Kidney (tissue), 14 donors: ENCODE results near the gene SYNDIG1. TPM values are rescaled to one million over a fixed set of nuclear protein-coding genes. Genes with fewer than 3 reads are reported as not detected.

Experiments used
- DNase-seq, 5 donors: peaks; one replicate each; pipeline ENCODE4 v3.0.0-alpha.2; 2013 to 2020
- FAIRE-seq: peaks from 2 replicates; lab custom pipeline; 2012; peaks lifted over from hg19 to GRCh38; lab: Jason Lieb, UNC
- H3K27ac ChIP-seq, 2 donors: one replicate each; pipeline ENCODE4 v1.7.0; 2013; ENCODE audit warnings: low read depth in 2 of 2, low read length in 2 of 2, inconsistent platforms in 1 of 2
- H3K27me3 ChIP-seq: one replicate; pipeline ENCODE4 v1.7.1; 2013; ENCODE audit warnings: low read length, inconsistent platforms; ENCODE audit not compliant: control insufficient read depth, insufficient read depth
- H3K36me3 ChIP-seq, 3 donors: one replicate each; pipeline versions ENCODE4 v1.7.0 to v1.7.1; 2013; ENCODE audit warnings: low read length in 3 of 3, control low read depth in 1 of 3, inconsistent platforms in 1 of 3; ENCODE audit not compliant: insufficient read depth in 3 of 3, control insufficient read depth in 2 of 3
- H3K4me1 ChIP-seq, 3 donors: one replicate each; pipeline versions ENCODE4 v1.7.0 to v1.7.1; 2013; ENCODE audit warnings: low read length in 3 of 3, inconsistent platforms in 1 of 3, low read depth in 1 of 3; ENCODE audit not compliant: control insufficient read depth in 2 of 3, insufficient read depth in 2 of 3
- H3K4me3 ChIP-seq, 3 donors: one replicate each; pipeline versions ENCODE4 v1.7.0 to v1.8.1; 2013; ENCODE audit warnings: low read length in 3 of 3, control low read depth in 1 of 3, inconsistent platforms in 1 of 3
- H3K9ac ChIP-seq, 3 donors: one replicate each; pipeline versions ENCODE4 v1.7.0 to v1.7.1; 2013; ENCODE audit warnings: low read length in 3 of 3, control low read depth in 1 of 3, inconsistent platforms in 1 of 3
- H3K9me3 ChIP-seq, 3 donors: one replicate each; pipeline versions ENCODE4 v1.7.0 to v1.7.1; 2013; ENCODE audit warnings: low read length in 3 of 3, control low read depth in 1 of 3, inconsistent platforms in 1 of 3; ENCODE audit not compliant: control insufficient read depth in 2 of 3, insufficient read depth in 1 of 3
- CTCF ChIP-seq: IDR thresholded peaks from 3 replicates; pipeline ENCODE4 v1.5.1; 2012; ENCODE audit warnings: mild to moderate bottlenecking, moderate library complexity, borderline replicate concordance; ENCODE audit not compliant: insufficient read depth; ENCODE audit errors: extremely low read depth
- intact Hi-C: fragments of 100-400 bp; cut with DNase I; formaldehyde crosslinking; loops from one replicate; pipeline ENCODE4 v1.11.1; 2022
- polyA plus RNA-seq: library from polyadenylated mRNA; stranded (reverse); fragments of 350-450 nt; fragmentation: Illumina TruSeq; extraction: RNeasy Lipid Tissue Mini Kit (QIAGEN cat#74804); gene quantifications from one replicate; pipeline ENCODE4 v1.2.3, GENCODE V29; 2014; ENCODE audit warnings: low read depth, low replicate concordance; ENCODE audit not compliant: insufficient read depth
- total RNA-seq: library from RNA; stranded (reverse); fragmentation: NEBNext Ultra II Directional; extraction: Animal tissue kit (Norgen Biotek cat#: 25700); gene quantifications from one replicate; pipeline ENCODE4 v1.2.1, GENCODE V29; 2021
- donor health status: control.
- donor health status: control.
- donor health status: control.
- donor health status: control.
- donor health status: control.
- donor health status: DM: yes; HTN: yes; CAD: no.
- donor health status: Normal renal cell carcinoma (clear cell type).

Gene SYNDIG1
- total and polyA plus RNA-seq, 2 donors from 2014 or later = 5.4 to 8.2 TPM

GRCh38 chr20:24574797-24575196 lies 105.4 kb downstream of the SYNDIG1 start:
- intact Hi-C loops = no loop called here
- H3K9me3 ChIP-seq = no peaks in the 10 kb centered on the region
- no peak overlapping the region for H3K9ac ChIP-seq
- H3K36me3 ChIP-seq = no peaks in the 10 kb centered on the region
- H3K27ac ChIP-seq = no peak overlapping the region
- TF ChIP-seq CTCF = no peak
- H3K27me3 ChIP-seq = no peaks in the 10 kb centered on the region
- H3K4me3 ChIP-seq = no peak overlapping the region
- FAIRE-seq (no peak), DNase-seq (no peak)
- H3K4me1 ChIP-seq = no peaks in the 10 kb centered on the region

- no peak for FAIRE-seq
- H3K9ac ChIP-seq = no peak overlapping the region
Observed at GRCh38 chr20:24575811-24576210, 106.4 kb downstream of the SYNDIG1 start.

GRCh38 chr20:24576447-24576846 lies 107.0 kb downstream of the SYNDIG1 start:
- no peak for TF ChIP-seq CTCF
- Histone ChIP-seq H3K27me3 (no peaks in the 10 kb centered on the region), H3K36me3 (no peaks in the 10 kb centered on the region), H3K4me3 (no peak overlapping the region), H3K4me1 (no peaks in the 10 kb centered on the region), H3K27ac (no peak overlapping the region), H3K9me3 (no peaks in the 10 kb centered on the region), H3K9ac (no peak overlapping the region)
- FAIRE-seq (no peak), DNase-seq (peak in 1 of 5 donors; percentile 15)
- intact Hi-C loops = no loop called here

More at GRCh38 chr20:24575811-24576210, 106.4 kb downstream of the SYNDIG1 start:
- intact Hi-C loops = no loop called here
- Histone ChIP-seq H3K27me3 (no peaks in the 10 kb centered on the region), H3K4me1 (no peaks in the 10 kb centered on the region), H3K9me3 (no peaks in the 10 kb centered on the region), H3K27ac (no peak overlapping the region), H3K4me3 (no peak overlapping the region), H3K36me3 (no peaks in the 10 kb centered on the region)
- no peak for TF ChIP-seq CTCF
- DNase-seq = peak in 1 of 5 donors; percentile 23
